Amniotic stem cell (primary cell): ENCODE measurements around the gene LNP1.
"Not testable (repeated sequence)": the region's sequence is repeated elsewhere in the genome, so short reads cannot be mapped to it uniquely, and the experiment has no call there.

Source experiments
- DNase-seq: peaks from one replicate; lab custom pipeline; 2025; lab: John Stamatoyannopoulos, UW

The LNP1 gene

DNA sequence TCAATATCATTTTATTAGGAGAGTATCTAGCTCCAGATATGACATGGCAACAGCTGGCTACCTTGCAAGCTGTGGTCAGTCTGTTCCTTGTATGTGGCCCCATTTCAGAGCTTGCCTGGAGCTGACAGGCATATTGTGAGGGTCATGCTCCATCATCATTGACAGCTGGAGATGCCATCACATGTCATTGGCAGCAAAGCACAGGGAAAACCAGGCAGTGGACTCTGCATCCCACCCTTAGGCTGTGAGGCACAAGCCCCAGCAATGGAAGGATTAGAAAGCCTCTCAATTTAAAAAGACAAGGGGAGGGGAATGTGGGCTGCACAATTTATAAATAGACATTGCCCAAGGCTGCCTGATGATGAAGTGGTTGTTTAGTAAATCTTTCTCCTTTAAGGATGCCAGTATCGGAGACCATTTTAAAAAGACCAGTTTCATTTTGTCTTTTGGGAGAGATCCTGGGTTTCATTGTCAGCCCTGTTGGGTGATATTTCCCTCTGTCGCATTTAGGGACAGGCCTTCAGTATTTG, 27.9 kb downstream of the LNP1 start:
- DNase-seq = no peak

- no peak for DNase-seq
Measured at GRCh38 chr3:100436951-100437350, 35.6 kb downstream of the LNP1 start.

GRCh38 chr3:100437721-100438622, 36.6 kb downstream of the LNP1 start:
- DNase-seq = no peak

GRCh38 chr3:100438623-100438974, 37.3 kb downstream of the LNP1 start:
- no peak for DNase-seq

GRCh38 chr3:100440895-100441294, 39.6 kb downstream of the LNP1 start:
- DNase-seq = no peak

DNA sequence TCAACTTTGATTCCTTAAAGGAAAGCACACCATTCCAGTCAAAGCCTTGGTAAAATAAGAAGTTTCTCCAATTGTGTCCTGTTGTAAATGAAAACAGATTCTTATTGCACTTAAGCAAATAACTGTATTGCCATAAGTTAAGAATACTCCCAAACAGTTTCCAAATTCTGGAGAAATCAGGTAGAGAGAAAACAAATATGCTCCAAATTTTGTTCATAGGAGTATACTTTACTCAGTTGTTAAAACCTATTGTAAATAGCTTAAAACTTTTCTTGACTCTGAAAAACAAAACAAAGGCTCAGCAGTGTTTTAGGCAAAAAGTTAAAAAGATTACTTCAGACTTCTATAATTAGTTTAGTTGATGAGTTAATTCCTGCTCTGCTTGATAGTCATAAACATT, 42.4 kb downstream of the LNP1 start:
- no peak for DNase-seq

DNA sequence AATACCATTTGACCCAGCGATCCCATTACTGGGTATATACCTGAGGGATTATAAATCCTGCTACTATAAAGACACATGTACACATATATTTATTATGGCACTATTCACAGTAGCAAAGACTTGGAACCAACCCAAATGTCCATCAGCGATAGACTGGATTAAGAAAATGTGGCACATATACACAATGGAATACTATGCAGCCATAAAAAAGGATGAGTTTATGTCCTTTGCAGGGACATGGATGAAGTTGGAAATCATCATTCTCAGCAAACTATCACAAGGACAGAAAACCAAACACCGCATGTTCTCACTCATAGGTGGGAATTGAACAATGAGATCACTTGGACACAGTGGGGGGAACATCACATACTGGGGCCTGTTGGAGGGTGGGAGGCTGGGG, 45.7 kb downstream of the LNP1 start:
- DNase-seq = not testable (repeated sequence)

DNA sequence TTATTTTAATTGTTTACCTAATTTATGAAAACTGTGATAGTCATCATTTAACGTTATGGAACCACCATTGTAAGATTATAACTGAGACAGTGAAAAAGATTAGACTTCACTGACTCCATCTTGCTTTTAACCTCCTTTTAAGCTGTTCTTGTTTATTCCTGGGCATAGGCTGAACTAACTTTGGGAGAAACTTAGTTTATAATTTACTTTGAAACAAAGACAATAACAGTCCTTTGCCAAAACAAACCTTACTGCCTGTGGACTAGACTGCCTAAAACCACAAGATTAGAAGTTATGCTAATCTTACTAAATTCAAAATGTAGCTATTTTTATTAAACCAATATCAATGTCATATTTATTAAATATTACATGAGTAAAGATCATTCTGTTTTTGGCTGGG, 46.7 kb downstream of the LNP1 start:
- no peak for DNase-seq

- DNase-seq = no peak
Measured at GRCh38 chr3:100449214-100449613, 47.9 kb downstream of the LNP1 start.

- DNase-seq = no peak
Measured at GRCh38 chr3:100454677-100455076, 53.3 kb downstream of the LNP1 start.

DNA sequence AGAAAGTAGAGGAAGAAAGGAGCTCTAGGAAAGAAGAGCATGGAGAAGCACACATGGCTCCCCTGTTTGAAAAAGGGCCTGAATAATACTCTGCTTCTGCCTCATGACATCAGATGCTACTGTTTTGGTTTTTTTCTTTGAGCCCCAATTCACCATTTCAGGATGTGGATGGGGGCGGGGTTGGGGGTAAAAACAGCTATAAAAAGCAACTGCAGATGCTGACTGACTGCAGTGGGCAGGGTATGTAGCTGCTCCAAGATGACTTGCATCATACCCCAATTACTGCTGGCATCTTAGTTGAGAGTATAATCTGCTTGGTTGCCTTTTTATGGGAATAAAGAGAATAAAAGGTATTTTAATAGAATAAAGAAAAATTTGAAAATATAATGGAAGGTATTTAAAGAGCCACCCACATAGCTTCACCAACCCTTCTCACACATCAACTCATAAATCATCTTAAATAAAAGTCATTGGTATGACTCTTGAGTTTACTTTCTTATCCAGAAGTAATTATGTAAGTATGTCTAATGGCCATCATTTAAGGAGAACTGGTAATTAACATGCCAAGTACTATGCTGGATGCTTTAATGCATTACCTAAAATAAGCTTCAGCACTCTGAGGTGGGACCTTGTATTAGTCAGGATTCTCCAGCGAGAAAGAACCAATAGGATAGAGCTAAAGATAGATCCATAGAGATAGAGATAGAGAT, 54.7 kb downstream of the LNP1 start:
- no peak for DNase-seq

DNA sequence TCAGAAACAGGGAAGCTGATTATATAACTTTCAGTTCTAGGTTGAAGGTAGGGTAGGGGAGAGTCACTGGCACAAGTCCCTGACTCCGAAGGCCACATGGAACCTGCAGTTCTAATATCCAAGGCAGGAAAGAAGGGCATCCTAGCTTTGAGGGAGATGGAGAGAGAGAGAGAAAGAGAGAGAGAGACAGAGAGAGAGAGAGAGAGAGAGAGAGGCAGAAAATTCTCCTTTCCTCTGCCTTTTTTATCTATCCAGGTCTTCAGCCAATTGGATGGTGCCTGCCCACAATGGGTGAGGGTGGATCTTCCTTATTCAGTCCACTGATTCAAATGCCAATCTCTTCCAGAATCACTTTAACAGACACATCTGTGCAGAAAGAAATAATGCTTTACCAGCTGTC, 55.4 kb downstream of the LNP1 start:
- no peak for DNase-seq

DNA sequence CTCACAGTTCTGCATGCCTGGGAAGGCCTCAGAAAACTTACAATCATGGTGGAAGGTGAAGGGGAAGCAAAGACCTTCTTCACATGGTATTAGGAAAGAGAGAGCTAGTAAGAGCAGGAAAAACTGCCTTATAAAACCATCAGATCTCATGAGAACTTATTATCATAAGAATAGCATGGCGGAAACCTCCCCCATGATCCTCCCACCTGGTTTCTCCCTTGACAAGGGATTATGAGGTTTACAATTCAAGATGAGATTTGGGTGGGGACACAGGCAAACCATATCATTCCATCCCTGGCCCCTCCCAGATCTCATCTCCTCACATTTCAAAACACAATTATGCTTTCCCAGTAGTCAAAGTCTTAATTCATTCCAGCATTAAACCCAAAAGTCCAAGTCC, 56.5 kb downstream of the LNP1 start:
- no peak for DNase-seq

- DNase-seq = no peak
Measured at GRCh38 chr3:100458814-100459213, 57.5 kb downstream of the LNP1 start.

DNA sequence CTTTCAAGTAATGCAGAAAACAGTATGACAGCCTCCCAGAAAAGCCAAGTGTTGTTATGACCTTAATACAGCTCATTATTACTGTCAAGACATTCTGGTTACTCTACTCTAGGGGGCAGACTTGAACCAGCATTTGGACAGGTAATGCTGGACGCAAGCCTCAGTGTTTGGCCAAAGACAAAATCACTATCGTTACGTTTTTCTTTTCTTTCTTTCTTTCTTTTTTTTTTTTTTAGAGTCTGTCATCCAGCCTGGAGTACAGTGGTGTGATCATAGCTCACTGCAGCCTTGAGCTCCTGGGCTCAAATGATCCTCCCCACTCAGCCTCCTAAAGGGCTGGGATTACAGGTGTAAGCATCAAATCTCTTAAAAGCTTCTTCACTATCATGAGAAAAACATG, 61.7 kb downstream of the LNP1 start:
- DNase-seq = peak; percentile 80

DNA sequence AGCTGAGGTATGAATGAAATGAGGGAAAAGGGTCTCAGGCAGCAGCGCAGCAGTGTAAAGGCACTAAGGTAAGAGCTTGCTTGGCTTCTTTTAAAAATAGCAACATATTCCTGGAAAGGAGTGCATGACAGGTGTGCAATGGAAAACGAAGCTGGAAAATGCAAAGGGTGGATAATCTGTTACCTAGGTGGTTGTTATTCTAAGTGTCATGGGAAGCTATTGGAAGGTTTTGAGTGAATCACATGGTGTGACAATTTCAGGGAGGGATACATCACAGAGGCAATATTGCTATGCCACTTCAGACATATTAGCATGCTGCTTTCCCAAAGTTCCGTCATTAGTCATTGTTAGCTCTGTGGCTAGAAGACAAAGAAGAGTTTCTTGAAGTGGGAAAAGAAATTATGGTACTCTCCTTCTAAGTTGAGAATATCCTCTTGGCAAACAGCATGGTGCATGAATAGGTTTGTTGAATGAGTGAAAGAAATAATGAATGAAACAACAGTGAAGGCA, 62.4 kb downstream of the LNP1 start:
- DNase-seq = no peak

DNA sequence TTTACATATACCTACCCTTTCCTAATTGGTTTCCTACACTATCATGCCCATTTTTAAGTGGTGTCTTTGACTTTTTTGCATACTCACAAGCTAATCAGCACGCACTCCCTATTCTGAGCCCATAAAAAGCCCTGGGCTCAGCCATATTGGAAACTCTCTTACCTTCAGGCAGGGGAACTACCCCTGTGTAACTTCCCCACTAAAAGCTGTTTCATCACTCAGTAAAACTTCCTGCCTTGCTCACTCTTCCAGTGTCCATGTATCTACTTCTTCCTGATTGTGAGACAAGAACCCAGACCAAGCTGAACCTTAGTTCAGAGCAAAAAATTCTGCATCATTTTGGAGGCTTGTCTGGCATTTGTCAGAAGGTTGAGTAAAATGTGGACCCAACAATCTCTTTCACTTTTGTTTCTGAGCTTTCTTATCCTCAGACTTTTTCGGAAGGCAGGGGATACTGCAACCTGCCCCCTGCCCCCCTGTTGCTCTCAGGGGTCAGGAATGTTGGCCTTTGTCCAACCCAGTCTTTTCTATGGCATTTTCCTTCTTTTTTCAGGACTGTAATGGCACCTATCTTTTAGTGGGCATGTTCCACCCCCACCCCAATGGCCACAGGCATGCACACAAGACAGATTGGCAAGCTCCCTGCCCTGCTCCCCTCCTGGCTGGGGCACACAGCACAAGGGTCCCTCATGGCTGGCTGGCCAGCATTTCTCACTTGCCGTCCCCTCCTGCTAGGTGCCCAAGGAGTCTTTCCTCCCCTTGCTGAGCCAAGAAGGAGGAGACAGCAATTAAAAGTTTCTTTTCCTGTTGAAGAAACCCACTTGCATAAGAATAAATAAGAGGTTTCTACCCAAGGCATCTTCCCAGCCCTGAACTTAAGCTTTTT, 64.8 kb downstream of the LNP1 start:
- no peak for DNase-seq

DNA sequence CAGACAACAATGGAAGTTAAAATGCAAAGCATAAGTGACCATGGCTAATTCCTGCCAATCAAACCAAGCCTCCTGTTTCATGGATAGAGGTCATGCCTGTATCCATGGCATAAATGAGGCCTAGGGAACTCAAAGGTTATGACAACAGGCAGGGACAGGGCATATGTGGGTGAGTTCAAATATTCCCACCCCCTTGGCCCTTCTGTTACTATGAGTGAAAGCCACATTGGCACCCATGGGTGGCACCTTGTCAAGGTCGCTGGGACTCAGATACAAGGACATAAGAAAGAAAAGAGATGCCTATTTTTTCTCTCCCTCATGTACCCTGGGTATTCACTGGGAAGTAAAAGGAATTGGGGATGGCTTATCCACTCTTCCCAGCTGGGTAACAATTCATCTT, 65.8 kb downstream of the LNP1 start:
- no peak for DNase-seq

DNA sequence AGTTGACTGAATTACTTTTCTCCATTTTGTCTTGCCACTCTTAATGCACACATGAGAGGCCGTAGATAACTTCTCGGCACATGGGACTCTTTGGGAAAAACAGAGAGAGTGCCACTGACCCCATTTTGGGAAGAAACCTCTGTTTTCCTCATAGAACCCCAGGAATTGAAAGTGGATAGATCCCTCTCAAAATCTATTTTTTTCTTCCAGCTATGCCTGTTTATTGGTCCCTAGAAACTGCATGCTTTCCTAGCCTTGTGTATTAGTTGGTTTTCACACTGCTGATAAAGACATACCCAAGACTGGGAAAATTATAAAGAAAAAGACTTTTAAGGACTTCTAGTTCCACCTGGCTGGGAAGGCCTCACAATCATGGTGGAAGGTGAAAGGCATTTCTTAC, 67.3 kb downstream of the LNP1 start:
- DNase-seq = no peak

- no peak for DNase-seq
Measured at GRCh38 chr3:100470951-100471350, 69.6 kb downstream of the LNP1 start.

DNA sequence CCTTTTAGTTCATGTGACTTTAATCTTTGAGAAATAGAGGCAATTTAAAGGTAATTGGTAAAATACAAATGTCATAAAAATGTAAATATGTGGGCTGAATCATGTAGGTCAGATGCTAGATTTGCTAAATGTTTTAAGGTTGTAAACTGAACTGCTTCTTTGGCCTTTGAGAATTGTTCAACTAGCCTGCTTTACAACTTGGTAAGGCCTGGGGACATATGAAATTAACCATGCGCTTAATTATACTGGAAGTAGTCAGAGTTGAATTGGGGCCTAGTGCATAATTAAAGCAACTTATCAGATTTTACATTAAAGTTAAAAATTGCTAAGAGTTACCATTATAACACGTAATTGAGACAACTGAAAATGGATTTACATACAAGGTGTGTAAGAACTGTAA, 70.1 kb downstream of the LNP1 start:
- DNase-seq = no peak

DNA sequence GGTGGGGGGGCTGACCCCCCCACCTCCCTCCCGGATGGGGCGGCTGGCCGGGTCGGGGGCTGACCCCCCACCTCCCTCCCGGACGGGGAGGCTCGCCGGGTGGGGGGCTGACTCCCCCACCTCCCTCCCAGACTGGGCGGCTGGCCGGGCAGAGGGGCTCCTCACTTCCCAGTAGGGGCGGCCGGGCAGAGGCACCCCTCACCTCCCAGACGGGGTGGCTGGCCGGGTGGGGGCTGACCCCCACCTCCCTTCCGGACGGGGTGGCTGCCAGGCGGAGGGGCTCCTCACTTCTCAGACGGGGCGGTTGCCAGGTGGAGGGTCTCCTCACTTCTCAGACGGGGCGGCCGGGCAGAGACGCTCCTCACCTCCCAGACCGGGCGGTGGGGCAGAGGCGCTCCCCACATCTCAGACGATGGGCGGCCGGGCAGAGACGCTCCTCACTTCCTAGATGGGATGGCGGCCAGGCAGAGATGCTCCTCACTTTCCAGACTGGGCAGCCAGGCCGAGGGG, 76.6 kb downstream of the LNP1 start:
- DNase-seq = not testable (repeated sequence)
